ENCODE measurements around the gene SERF1B. TPM values are rescaled to one million over a fixed set of nuclear protein-coding genes. Genes with fewer than 3 reads are reported as not detected.
"Not testable (repeated sequence)": the region's sequence is repeated elsewhere in the genome, so short reads cannot be mapped to it uniquely, and the experiment has no call there.

SERF1B gene
- 10 to 100 TPM; 13.0 to 19.1 TPM for total RNA-seq

DNA sequence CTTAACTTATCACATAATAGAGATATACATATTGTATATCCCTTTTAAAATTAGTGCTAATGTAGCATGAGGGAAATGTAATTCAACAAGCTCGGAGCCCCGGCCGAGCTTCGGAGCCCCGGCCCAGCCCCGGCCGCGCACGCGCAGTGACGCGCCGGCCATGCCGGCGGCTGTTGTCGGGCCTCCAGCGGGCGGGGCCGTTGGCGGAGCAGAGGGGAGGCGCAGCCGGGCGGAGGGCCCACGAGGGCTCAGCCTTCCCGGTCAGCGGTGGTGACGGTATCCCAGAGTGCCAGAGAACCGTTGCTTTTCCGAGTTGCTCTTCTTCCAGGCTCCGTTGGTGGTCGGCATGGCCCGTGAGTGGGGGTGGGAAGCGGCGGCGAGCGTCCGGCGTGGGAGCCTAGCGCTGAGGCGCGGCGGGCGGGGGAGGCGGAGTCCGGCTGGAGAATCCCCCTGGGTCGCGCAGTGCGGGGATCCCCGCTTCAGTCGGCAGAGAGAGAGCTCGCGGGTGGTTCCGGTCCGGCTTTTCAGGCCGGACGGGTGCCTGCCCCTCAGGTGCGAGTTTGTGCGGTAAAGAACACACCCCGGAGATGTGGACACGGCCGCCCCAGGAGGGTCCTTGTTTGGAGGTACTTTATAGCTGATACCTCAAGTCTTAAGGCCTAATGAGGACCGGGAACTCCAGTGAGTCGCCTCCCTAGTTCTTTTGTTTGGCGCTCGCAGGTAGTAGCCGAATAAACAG, at the start of gene SERF1B:
Gene SERF1B, plus strand, starts transcription at position 146 of the 739 bp plus-strand sequence. Its CDS starts 201 bp downstream, at position 347.
- H3K4me1 Mint-ChIP-seq (ENCODE audit: low read depth in 2 of 2); H3K27ac Mint-ChIP-seq; DNase-seq (ENCODE audit: low spot score); H3K4me3 Mint-ChIP-seq; H3K9me3 Mint-ChIP-seq; H3K27me3 Mint-ChIP-seq; H3K36me3 Mint-ChIP-seq: not testable (repeated sequence)
- ATAC-seq: peak; percentile 95 to 97

DNA sequence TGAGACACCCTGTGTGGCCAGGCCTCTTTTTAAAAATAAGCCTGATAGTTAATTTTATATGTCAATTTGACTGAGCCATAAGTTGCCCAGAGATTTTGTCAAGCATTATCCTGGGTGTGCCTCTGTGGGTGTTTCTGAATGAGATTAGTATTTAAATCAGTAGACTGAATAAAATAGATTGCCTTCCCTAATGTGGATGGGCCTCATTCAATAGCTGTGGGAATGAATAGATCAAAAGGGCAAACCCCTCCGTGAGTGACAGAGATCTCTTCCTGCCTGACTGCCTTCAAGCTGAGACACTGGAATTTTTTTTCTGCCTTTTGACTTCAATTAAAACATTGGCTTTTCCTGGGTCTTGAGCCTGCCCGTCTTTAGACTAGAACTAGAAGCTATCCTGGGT, 33.3 kb upstream of the SERF1B start:
- not testable (repeated sequence) for ATAC-seq; H3K9me3 Mint-ChIP-seq; DNase-seq (ENCODE audit: low spot score); H3K36me3 Mint-ChIP-seq; H3K4me3 Mint-ChIP-seq; H3K27me3 Mint-ChIP-seq; H3K27ac Mint-ChIP-seq; H3K4me1 Mint-ChIP-seq (ENCODE audit: low read depth in 2 of 2)

DNA sequence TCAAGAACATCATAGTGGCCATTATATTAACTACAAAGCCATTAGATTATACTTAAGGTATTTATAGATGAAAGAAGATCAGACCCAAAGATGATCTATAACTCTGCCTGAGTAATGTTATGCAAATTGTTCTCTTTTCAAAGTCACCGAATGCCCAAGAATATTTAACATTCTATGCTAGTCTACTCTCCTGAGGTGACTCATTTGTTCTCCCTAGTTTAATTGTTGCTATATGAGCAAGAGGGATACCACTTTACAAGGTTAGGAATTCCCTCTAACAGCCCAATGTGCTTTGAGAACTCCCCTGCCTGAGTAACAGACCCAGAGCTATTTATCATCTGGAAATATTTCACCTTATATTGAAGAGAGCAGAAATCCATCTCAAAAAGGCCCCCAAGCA, 29.5 kb upstream of the SERF1B start:
- not testable (repeated sequence) for DNase-seq (ENCODE audit: low spot score); ATAC-seq; H3K9me3 Mint-ChIP-seq; H3K27me3 Mint-ChIP-seq; H3K4me1 Mint-ChIP-seq (ENCODE audit: low read depth in 2 of 2); H3K36me3 Mint-ChIP-seq; H3K4me3 Mint-ChIP-seq; H3K27ac Mint-ChIP-seq

DNA sequence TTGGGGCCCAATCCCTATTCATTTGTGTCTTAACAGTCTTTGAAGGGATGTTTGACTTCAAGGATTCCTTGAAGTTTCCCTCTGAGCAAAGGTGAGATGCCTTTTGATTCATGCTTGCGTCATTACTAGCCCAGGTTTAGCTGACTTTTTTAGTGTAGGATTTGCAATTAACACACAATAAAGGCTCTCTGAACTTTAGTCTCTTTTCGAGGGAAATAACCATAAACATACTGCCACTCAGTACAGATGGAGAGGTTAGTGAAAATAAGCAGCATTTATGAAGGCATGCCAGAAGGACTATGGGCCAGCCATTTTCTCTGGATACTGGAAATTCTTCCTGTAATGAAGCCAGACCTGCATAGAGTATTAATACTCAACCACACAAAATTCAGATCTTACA, 4.4 kb upstream of the SERF1B start:
- not testable (repeated sequence) for H3K4me1 Mint-ChIP-seq (ENCODE audit: low read depth in 2 of 2); ATAC-seq; H3K27ac Mint-ChIP-seq; H3K36me3 Mint-ChIP-seq; H3K27me3 Mint-ChIP-seq; H3K9me3 Mint-ChIP-seq; H3K4me3 Mint-ChIP-seq; DNase-seq (ENCODE audit: low spot score)

GRCh38 chr5:70025845-70026145, 744 bp downstream of the SERF1B start:
- H3K9me3 Mint-ChIP-seq; H3K27me3 Mint-ChIP-seq; H3K36me3 Mint-ChIP-seq; H3K4me1 Mint-ChIP-seq (ENCODE audit: low read depth in 2 of 2); H3K27ac Mint-ChIP-seq; H3K4me3 Mint-ChIP-seq; DNase-seq (ENCODE audit: low spot score): not testable (repeated sequence)
- ATAC-seq: peak in 1 of 2 donors; percentile 11

DNA sequence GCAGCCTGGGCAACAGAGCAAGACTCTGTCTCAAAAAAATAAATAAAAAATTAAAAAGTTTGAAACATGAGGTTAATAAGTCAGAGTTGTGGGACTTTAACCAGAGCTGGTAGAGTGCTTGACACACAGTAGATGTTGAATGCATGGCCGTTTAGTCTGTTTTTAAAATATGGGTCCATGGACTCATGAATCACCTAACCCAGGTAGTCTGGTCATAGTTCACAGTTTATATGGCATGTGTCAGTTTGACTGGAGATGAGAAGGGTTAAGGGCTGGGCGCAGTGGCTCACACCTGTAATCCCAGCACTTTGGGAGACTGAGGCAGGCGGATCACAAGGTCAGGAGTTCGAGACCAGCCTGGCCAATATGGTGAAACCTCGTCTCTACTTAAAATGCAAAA, 6.2 kb downstream of the SERF1B start:
- not testable (repeated sequence) for DNase-seq (ENCODE audit: low spot score); H3K27ac Mint-ChIP-seq; H3K9me3 Mint-ChIP-seq; H3K27me3 Mint-ChIP-seq; H3K4me3 Mint-ChIP-seq; H3K4me1 Mint-ChIP-seq (ENCODE audit: low read depth in 2 of 2); ATAC-seq; H3K36me3 Mint-ChIP-seq

GRCh38 chr5:70041411-70041810, 16.4 kb downstream of the SERF1B start:
- not testable (repeated sequence) for H3K4me3 Mint-ChIP-seq; DNase-seq (ENCODE audit: low spot score); H3K27ac Mint-ChIP-seq; H3K9me3 Mint-ChIP-seq; ATAC-seq; H3K36me3 Mint-ChIP-seq; H3K27me3 Mint-ChIP-seq; H3K4me1 Mint-ChIP-seq (ENCODE audit: low read depth in 2 of 2)

DNA sequence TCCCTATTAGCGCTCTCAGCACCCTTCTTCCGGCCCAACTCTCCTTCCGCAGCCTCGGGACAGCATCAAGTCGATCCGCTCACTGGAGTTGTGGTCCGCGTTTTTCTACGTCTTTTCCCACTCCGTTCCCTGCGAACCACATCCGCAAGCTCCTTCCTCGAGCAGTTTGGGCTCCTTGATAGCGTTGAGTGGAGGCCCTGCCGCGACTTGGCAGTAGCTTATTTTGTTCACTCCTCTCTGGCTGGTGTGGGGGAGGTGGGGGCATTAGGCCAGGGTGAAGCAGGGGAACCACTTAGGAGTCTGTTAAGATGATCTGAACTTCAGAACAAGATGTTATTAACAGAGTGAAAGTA, 24.7 kb downstream of the SERF1B start:
- not testable (repeated sequence) for H3K27ac Mint-ChIP-seq; H3K4me3 Mint-ChIP-seq; H3K9me3 Mint-ChIP-seq; H3K36me3 Mint-ChIP-seq; DNase-seq (ENCODE audit: low spot score); H3K4me1 Mint-ChIP-seq (ENCODE audit: low read depth in 2 of 2); ATAC-seq; H3K27me3 Mint-ChIP-seq

DNA sequence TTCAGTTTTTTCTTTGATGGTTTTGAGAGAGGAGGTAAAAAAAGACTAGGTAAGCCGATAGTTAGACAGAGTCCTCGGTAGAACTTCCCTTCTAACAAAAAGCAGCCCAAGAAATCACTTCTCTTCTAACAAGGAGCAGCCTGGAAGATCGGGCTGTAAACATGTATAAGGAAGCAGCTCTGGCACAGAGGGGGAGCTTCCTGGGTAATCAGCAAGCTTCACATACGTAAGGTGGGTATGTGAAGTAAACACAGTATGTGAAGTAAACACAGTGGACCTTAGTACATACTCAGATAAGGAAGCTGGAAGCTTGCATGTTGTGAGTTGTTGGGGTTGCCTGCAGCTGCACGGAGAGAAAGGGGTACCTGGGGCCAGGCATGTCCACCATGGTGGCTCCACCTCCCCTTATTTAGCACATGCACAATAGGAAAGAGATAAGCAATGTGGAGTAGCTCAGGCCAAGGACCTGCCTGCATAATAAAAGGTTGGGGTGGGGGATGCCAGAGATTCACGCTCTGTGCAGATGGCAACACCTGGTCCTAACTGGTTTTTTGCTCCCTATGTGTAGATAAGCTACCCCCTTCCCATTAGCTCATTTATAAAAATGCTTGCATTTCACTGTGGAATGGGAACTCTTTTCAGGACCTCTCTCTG, 31.4 kb downstream of the SERF1B start:
- not testable (repeated sequence) for H3K27ac Mint-ChIP-seq; H3K4me1 Mint-ChIP-seq (ENCODE audit: low read depth in 2 of 2)

DNA sequence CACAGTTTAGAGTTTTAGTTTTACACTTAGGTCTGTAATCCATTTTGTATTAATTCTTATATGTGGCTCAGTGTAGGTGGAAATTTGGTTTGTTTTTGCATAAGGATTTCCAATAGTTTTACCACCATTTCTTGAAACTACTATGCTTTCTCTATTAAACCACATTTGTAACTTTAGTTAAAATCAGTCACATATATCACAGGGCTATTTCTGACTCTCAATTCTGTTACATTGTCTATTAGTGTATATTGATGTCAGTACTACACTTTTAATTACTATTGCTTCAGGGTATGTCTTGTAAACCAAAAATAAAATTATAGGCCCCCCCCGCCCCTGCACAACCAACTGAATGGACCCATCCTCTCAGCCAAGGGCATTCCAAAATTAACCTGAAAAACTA, 32.1 kb downstream of the SERF1B start:
- H3K4me3 Mint-ChIP-seq; H3K27ac Mint-ChIP-seq; DNase-seq (ENCODE audit: low spot score); H3K9me3 Mint-ChIP-seq; H3K4me1 Mint-ChIP-seq (ENCODE audit: low read depth in 2 of 2); ATAC-seq; H3K27me3 Mint-ChIP-seq; H3K36me3 Mint-ChIP-seq: not testable (repeated sequence)

More for the DNA sequence above, 31.4 kb downstream of the SERF1B start:
- not testable (repeated sequence) for H3K4me3 Mint-ChIP-seq; H3K36me3 Mint-ChIP-seq; H3K9me3 Mint-ChIP-seq; ATAC-seq; DNase-seq (ENCODE audit: low spot score); H3K27me3 Mint-ChIP-seq

DNA sequence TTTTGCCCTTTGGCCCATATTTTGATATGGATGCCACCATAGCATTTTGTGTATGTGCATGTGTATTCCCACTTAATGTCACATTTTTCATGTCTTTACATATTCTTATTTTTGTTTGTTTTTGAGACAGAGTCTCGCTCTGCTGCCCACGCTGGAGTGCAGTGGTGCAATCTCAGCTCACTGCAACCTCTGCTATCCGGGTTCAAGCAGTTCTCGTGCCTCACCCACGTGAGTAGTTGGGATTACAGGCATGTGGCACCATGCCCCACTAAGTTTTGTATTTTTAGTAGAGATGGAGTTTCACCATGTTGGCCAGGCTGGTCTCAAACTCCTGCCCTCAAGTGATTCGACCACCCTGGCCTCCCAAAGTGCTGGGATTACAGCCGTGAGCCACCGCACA, 52.6 kb downstream of the SERF1B start:
- H3K27ac Mint-ChIP-seq; H3K9me3 Mint-ChIP-seq; ATAC-seq; H3K4me1 Mint-ChIP-seq (ENCODE audit: low read depth in 2 of 2); H3K27me3 Mint-ChIP-seq; H3K36me3 Mint-ChIP-seq; DNase-seq (ENCODE audit: low spot score); H3K4me3 Mint-ChIP-seq: not testable (repeated sequence)

- not testable (repeated sequence) for ATAC-seq; H3K36me3 Mint-ChIP-seq; H3K27ac Mint-ChIP-seq; H3K9me3 Mint-ChIP-seq; H3K27me3 Mint-ChIP-seq; DNase-seq (ENCODE audit: low spot score); H3K4me3 Mint-ChIP-seq; H3K4me1 Mint-ChIP-seq (ENCODE audit: low read depth in 2 of 2)
Observed at GRCh38 chr5:70088907-70089464, 63.9 kb downstream of the SERF1B start.

DNA sequence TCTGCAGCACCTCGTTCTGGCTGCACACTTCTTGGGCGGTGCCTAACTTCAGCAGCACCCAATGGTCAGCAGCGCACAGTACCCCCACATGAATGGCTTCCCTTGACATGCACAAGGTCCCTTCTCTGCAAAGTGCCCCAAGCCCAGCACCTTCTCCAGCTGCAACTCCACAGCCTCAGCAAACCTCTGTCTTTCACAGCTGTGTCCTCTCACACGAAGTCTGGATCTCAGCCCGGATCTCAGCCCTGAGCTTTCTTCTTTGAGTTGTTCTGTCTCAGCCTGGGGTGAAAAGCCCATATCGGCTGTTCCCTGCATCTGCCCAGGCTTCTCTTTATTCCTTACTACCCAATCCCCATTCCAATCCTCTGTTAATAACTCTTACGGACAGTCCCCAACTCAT, 66.7 kb downstream of the SERF1B start:
- not testable (repeated sequence) for DNase-seq (ENCODE audit: low spot score); ATAC-seq; H3K4me3 Mint-ChIP-seq

More for the DNA sequence above, 66.7 kb downstream of the SERF1B start:
- H3K27me3 Mint-ChIP-seq; H3K36me3 Mint-ChIP-seq; H3K27ac Mint-ChIP-seq; H3K4me1 Mint-ChIP-seq (ENCODE audit: low read depth in 2 of 2); H3K9me3 Mint-ChIP-seq: not testable (repeated sequence)
